ENCODE measurements around the gene PAK1.

The PAK1 gene

GRCh38 chr11:77440678-77441077 lies 33.2 kb downstream of the PAK1 start:
- no peak overlapping the region for H3K4me3 ChIP-seq (ENCODE audit: low read depth, low read length)
- ChIA-PET CTCF (interaction anchor here (0.8 kb wide), 1 partner anchor 30 kb away, joined by 4 read pairs; no protein-coding TSS in a partner anchor), POLR2A (no interaction called here)
- no peak for DNase-seq (ENCODE audit: low read depth, low spot score)
- TF ChIP-seq CTCF (IDR thresholded peaks at IDR 0.05; ENCODE audit: insufficient read depth, low read length, missing control alignments), result no peak

- ChIA-PET CTCF (no interaction called here), POLR2A (no interaction called here)
- DNase-seq (ENCODE audit: low read depth, low spot score), result no peak
- no peak for TF ChIP-seq CTCF (IDR thresholded peaks at IDR 0.05; ENCODE audit: insufficient read depth, low read length, missing control alignments)
- no peak overlapping the region for H3K4me3 ChIP-seq (ENCODE audit: low read depth, low read length)
Observed at GRCh38 chr11:77438487-77438886, 35.4 kb downstream of the PAK1 start.

GRCh38 chr11:77436969-77437368 lies 36.9 kb downstream of the PAK1 start:
- ChIA-PET POLR2A (no interaction called here), CTCF (interaction anchor here (1.1 to 1.3 kb wide), 2 partner anchors 27 to 182 kb away, joined by 3 read pairs; no protein-coding TSS in a partner anchor)
- no peak for TF ChIP-seq CTCF (IDR thresholded peaks at IDR 0.05; ENCODE audit: insufficient read depth, low read length, missing control alignments)
- no peak overlapping the region for H3K4me3 ChIP-seq (ENCODE audit: low read depth, low read length)
- DNase-seq (ENCODE audit: low read depth, low spot score), result no peak

- no peak for DNase-seq (ENCODE audit: low read depth, low spot score)
- no peak overlapping the region for H3K4me3 ChIP-seq (ENCODE audit: low read depth, low read length)
- TF ChIP-seq CTCF (IDR thresholded peaks at IDR 0.05; ENCODE audit: insufficient read depth, low read length, missing control alignments), result no peak
- CTCF ChIA-PET, result interaction anchor here (1.1 to 1.3 kb wide), 2 partner anchors 28 to 183 kb away, joined by 3 read pairs; no protein-coding TSS in a partner anchor
- POLR2A ChIA-PET, result no interaction called here
Observed at GRCh38 chr11:77436506-77436905, 37.4 kb downstream of the PAK1 start.

- POLR2A ChIA-PET, result no interaction called here
- no peak overlapping the region for H3K4me3 ChIP-seq (ENCODE audit: low read depth, low read length)
- CTCF ChIA-PET, result interaction anchor here (0.5 to 1.1 kb wide), 2 partner anchors 11 to 28 kb away, joined by 3 read pairs; no protein-coding TSS in a partner anchor
- DNase-seq (ENCODE audit: low read depth, low spot score), result no peak
- no peak for TF ChIP-seq CTCF (IDR thresholded peaks at IDR 0.05; ENCODE audit: insufficient read depth, low read length, missing control alignments)
Observed at GRCh38 chr11:77435972-77436371, 37.9 kb downstream of the PAK1 start.

GRCh38 chr11:77431813-77432212 lies 42.1 kb downstream of the PAK1 start:
- DNase-seq (ENCODE audit: low read depth, low spot score), result no peak
- no peak for TF ChIP-seq CTCF (IDR thresholded peaks at IDR 0.05; ENCODE audit: insufficient read depth, low read length, missing control alignments)
- ChIA-PET POLR2A (no interaction called here), CTCF (interaction anchor here (1.0 to 1.4 kb wide), 3 partner anchors 116 to 244 kb away, joined by 3 to 4 read pairs (median 3); no protein-coding TSS in a partner anchor)
- no peak overlapping the region for H3K4me3 ChIP-seq (ENCODE audit: low read depth, low read length)

Data from AG04449 (cell line).